Head of caudate nucleus (tissue), 42 donors: Measurements from ENCODE around the gene RFX3.

Experiments used
- DNase-seq, 42 donors: peaks; one replicate each; pipeline versions ENCODE4 v3.0.0 to v3.0.0-alpha.2; 2020 to 2021; ENCODE audit warnings: mixed read lengths in 7 of 42
- intact Hi-C: fragments of 100-400 bp; cut with DNase I; formaldehyde crosslinking; loops from one replicate; pipeline ENCODE4 v1.15.0; 2022

RFX3 gene

GRCh38 chr9:3482578-3482977 lies 43.2 kb downstream of the RFX3 start:
- no peak for DNase-seq
- intact Hi-C loops = no loop called here

- intact Hi-C loops = no loop called here
Measured at GRCh38 chr9:3480353-3480655, 45.5 kb downstream of the RFX3 start.

GRCh38 chr9:3479514-3480352 lies 46.1 kb downstream of the RFX3 start:
- DNase-seq = no peak
- intact Hi-C loops = no loop called here

More at GRCh38 chr9:3480353-3480655, 45.5 kb downstream of the RFX3 start:
- DNase-seq = no peak

- DNase-seq = no peak
- intact Hi-C loops = no loop called here
Measured at GRCh38 chr9:3478549-3478953, 47.2 kb downstream of the RFX3 start.

GRCh38 chr9:3477236-3477834 lies 48.5 kb downstream of the RFX3 start:
- intact Hi-C loops = no loop called here
- no peak for DNase-seq

- intact Hi-C loops = no loop called here
- DNase-seq = peak in 1 of 42 donors; percentile 18
Measured at GRCh38 chr9:3475300-3476020, 50.3 kb downstream of the RFX3 start.

- intact Hi-C loops = no loop called here
- DNase-seq = no peak
Measured at GRCh38 chr9:3474821-3475220, 51.0 kb downstream of the RFX3 start.

GRCh38 chr9:3473405-3473804 lies 52.4 kb downstream of the RFX3 start:
- intact Hi-C loops = no loop called here
- DNase-seq = no peak

GRCh38 chr9:3471883-3472282 lies 53.9 kb downstream of the RFX3 start:
- no peak for DNase-seq
- intact Hi-C loops = no loop called here

- DNase-seq = peak in 6 of 42 donors; percentile 12 to 61 (median 27)
Measured at GRCh38 chr9:3468421-3469205, 57.2 kb downstream of the RFX3 start.

GRCh38 chr9:3467593-3468219 lies 58.1 kb downstream of the RFX3 start:
- DNase-seq = peak; percentile 12 to 77 (median 49)
- intact Hi-C loops = no loop called here

More at GRCh38 chr9:3468421-3469205, 57.2 kb downstream of the RFX3 start:
- intact Hi-C loops = no loop called here

GRCh38 chr9:3464033-3464638 lies 61.7 kb downstream of the RFX3 start:
- DNase-seq = no peak
- intact Hi-C loops = no loop called here

- DNase-seq = peak in 3 of 42 donors; percentile 7 to 16 (median 10)
- intact Hi-C loops = no loop called here
Measured at GRCh38 chr9:3458806-3459475, 66.9 kb downstream of the RFX3 start.

- intact Hi-C loops = no loop called here
- no peak for DNase-seq
Measured at GRCh38 chr9:3457175-3457574, 68.6 kb downstream of the RFX3 start.

- no peak for DNase-seq
- intact Hi-C loops = no loop called here
Measured at GRCh38 chr9:3455717-3456116, 70.1 kb downstream of the RFX3 start.

- DNase-seq = no peak
- intact Hi-C loops = no loop called here
Measured at GRCh38 chr9:3455094-3455493, 70.7 kb downstream of the RFX3 start.

- DNase-seq = no peak
- intact Hi-C loops = no loop called here
Measured at GRCh38 chr9:3451956-3452355, 73.8 kb downstream of the RFX3 start.

GRCh38 chr9:3447788-3448187 lies 78.0 kb downstream of the RFX3 start:
- DNase-seq = no peak
- intact Hi-C loops = no loop called here
